DMS 273 treated with DMSO at 0.1 percent for 48 hours (cell line): ENCODE measurements around the gene C6orf15.

ENCODE experiments used
- DNase-seq: peaks from one replicate; lab custom pipeline; 2025; lab: John Stamatoyannopoulos, UW

C6orf15 gene

GRCh38 chr6:31130751-31131150 is 18.4 kb upstream of the C6orf15 start:
- DNase-seq, result no peak

- no peak for DNase-seq
Measured at GRCh38 chr6:31129130-31129529, 16.8 kb upstream of the C6orf15 start.

- DNase-seq, result no peak
Measured at GRCh38 chr6:31128093-31128676, 15.8 kb upstream of the C6orf15 start.

GRCh38 chr6:31126396-31127175 is 14.2 kb upstream of the C6orf15 start:
- DNase-seq, result no peak

- DNase-seq, result no peak
Measured at GRCh38 chr6:31125586-31126363, 13.4 kb upstream of the C6orf15 start.

GRCh38 chr6:31125162-31125561 is 12.8 kb upstream of the C6orf15 start:
- DNase-seq, result no peak

GRCh38 chr6:31122791-31123706 is 10.7 kb upstream of the C6orf15 start:
- no peak for DNase-seq

GRCh38 chr6:31121131-31121790 is 8.9 kb upstream of the C6orf15 start:
- DNase-seq, result no peak

GRCh38 chr6:31120151-31120915 is 8.0 kb upstream of the C6orf15 start, which contains the start of gene CDSN:
Gene CDSN (minus strand): TSS chr6:31120446. CDS start chr6:31120419, 27 bp downstream.
- DNase-seq, result no peak

GRCh38 chr6:31118178-31118577 is 5.8 kb upstream of the C6orf15 start:
- no peak for DNase-seq

- no peak for DNase-seq
Measured at GRCh38 chr6:31116661-31117385, 4.4 kb upstream of the C6orf15 start.

GRCh38 chr6:31115941-31116560 is 3.7 kb upstream of the C6orf15 start:
- DNase-seq, result no peak

GRCh38 chr6:31114970-31115849 is 2.8 kb upstream of the C6orf15 start:
- no peak for DNase-seq

GRCh38 chr6:31114541-31114878 is 2.1 kb upstream of the C6orf15 start, which contains the start of gene PSORS1C1:
Gene PSORS1C1 (plus strand): TSS chr6:31114800. CDS start chr6:31129633, 14,833 bp downstream.
- no peak for DNase-seq

- no peak for DNase-seq
Measured at GRCh38 chr6:31113861-31114540, 1.6 kb upstream of the C6orf15 start.

- DNase-seq, result no peak
Measured at GRCh38 chr6:31111712-31112111, 663 bp downstream of the C6orf15 start.

GRCh38 chr6:31110825-31111582 is 1.4 kb downstream of the C6orf15 start:
- DNase-seq, result no peak
